Mononuclear cell (primary cell): ENCODE data around the gene UBE2B. TPM values are rescaled to one million over a fixed set of nuclear protein-coding genes. Genes with fewer than 3 reads are reported as not detected.
"Not testable (repeated sequence)": the region's sequence is repeated elsewhere in the genome, so short reads cannot be mapped to it uniquely, and the experiment has no call there.

Source experiments
- H3K27me3 ChIP-seq: 2 replicates; pipeline ENCODE4 v1.6.0; 2011; ENCODE audit warnings: low read length, control low read depth; ENCODE audit not compliant: insufficient read depth
- H3K4me1 ChIP-seq: 2 replicates; pipeline ENCODE4 v1.5.1; 2011; ENCODE audit warnings: mild to moderate bottlenecking, low read length, control low read depth; ENCODE audit not compliant: insufficient read depth
- H3K4me3 ChIP-seq: 2 replicates; pipeline ENCODE4 v1.5.1; 2011; ENCODE audit warnings: mild to moderate bottlenecking, low read length, moderate library complexity
- H3K9me3 ChIP-seq: 2 replicates; pipeline ENCODE4 v1.5.1; 2011; ENCODE audit warnings: low read depth, mild to moderate bottlenecking, control low read depth, low read length
- total RNA-seq: library from RNA; depleted of rRNA; stranded (reverse); fragments of >200 nt; gene quantifications from one replicate; pipeline ENCODE4 v1.2.3, GENCODE V29; 2012

Gene UBE2B
- total RNA-seq, 1 donor: 83.7 TPM

DNA sequence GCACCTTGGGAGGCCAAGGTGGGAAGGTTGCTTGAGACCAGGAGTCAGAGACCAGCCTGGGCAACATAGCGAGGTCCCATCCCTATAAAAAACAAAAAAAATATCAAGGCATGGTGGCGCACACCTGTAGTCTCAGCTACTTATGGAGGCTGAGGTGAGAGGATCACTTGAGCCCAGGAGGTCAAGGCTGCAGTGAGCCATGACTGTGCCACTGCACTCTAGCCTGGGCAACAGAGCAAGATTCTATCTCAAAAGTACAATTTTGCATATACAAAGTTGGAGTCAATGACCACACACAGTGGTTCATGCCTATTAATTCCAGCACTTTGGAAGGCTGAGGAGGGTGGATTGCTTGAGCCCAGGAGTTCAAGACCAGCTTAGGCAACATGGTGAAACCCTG lies 10.8 kb downstream of the UBE2B start:
- H3K4me1 ChIP-seq, H3K27me3 ChIP-seq, H3K9me3 ChIP-seq, H3K4me3 ChIP-seq: not testable (repeated sequence)

DNA sequence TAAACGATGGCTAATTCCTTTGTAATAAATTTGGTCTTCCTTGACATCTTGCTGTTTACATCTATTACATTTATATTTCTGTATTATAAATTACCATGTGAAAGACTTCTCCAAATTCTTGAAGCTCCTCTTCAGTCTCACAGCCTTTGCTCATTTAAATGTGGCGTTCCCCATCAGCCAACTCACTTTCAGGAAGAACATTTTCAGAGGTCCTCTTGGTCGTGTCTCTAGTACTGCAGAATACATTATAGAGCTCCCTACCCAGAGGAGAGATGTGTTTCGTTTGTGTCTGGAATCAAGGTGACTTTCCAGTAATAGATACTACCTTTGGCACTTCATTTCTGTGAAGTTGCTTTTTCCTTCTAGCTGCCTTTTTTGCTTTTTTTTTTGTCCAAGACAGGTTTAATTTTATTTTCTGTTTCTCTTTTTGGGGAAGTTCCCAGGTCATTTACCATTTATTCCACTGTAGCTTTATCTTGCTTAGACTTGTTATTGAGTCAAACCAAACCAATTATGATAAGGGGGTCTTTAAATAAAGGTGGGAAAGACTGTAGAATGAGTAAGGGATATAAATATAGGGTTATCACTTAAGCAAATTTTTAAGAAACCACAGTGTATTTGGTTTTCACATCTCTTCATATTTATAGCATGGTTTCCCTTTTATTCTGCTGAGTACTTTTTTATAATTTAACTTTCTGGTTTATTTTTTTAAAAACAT lies 12.8 kb downstream of the UBE2B start:
- Histone ChIP-seq H3K4me1 (peaks cover 3% of the 10 kb centered on the region), H3K27me3 (no peaks in the 10 kb centered on the region), H3K9me3 (no peaks in the 10 kb centered on the region), H3K4me3 (no peak overlapping the region)

DNA sequence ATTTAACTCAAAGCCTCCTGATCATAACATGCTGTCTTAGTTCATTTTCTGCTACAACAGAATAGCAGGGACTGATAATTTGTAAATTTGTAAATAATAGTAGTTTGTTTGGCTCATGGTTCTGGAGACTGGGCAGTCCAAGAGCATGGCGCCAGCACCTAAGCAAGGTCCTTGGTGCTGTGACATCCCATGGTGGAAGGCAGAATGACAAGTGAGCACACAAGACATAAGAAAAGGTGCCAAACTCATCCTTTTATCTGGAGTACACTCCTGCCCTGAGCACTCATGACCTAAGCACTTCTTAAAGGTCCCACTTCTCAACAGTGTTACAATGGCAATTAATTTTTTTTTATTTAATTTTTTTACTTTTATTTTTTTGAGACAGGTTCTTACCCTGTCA lies 16.1 kb downstream of the UBE2B start:
- H3K4me3 ChIP-seq: no peak overlapping the region

DNA sequence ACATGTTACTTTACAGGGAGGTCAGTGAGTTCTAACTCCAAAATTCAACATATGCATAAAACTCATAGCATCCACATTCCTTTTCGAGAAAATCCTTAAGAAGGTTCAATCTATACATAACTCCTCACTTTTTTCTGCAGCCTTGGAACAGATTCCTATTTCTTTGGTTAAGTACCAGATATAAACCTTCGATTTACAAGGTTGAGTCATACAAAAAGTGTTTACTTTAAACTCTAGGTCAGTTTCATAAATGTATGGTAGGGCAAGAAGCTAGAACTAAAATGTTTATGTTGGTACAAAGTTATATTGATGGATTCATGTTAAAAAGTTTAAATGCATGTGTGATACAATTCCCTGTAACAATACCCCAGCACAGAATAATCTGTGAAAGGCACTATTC lies 20.9 kb downstream of the UBE2B start:
- no peaks in the 10 kb centered on the region for H3K27me3 ChIP-seq
- no peaks in the 10 kb centered on the region for H3K4me1 ChIP-seq
- H3K4me3 ChIP-seq: no peak overlapping the region
- no peaks in the 10 kb centered on the region for H3K9me3 ChIP-seq

More for the DNA sequence above, 16.1 kb downstream of the UBE2B start:
- Histone ChIP-seq H3K4me1 (no peaks in the 10 kb centered on the region), H3K9me3 (no peaks in the 10 kb centered on the region), H3K27me3 (no peaks in the 10 kb centered on the region)

DNA sequence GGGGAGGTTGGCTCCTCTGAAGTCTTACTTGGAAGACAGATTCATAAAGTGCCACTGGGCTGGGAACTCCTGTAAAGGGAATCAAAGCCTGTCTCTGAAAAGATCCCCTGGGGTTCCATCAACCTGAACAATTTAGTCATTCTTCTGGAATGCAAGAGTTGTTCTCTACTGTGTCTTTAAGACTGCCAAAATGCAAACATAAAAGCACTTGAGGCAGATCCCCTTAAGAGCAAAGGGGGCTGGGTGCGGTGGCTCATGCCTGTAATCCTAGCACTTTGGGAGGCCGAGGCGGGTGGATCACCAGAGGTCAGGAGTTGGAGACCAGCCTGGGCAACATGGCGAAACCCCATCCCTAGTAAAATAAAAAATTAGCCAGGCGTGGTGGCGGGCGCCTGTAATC lies 23.6 kb downstream of the UBE2B start:
- Histone ChIP-seq H3K27me3 (no peaks in the 10 kb centered on the region), H3K4me1 (no peaks in the 10 kb centered on the region), H3K4me3 (no peak overlapping the region), H3K9me3 (no peaks in the 10 kb centered on the region)

DNA sequence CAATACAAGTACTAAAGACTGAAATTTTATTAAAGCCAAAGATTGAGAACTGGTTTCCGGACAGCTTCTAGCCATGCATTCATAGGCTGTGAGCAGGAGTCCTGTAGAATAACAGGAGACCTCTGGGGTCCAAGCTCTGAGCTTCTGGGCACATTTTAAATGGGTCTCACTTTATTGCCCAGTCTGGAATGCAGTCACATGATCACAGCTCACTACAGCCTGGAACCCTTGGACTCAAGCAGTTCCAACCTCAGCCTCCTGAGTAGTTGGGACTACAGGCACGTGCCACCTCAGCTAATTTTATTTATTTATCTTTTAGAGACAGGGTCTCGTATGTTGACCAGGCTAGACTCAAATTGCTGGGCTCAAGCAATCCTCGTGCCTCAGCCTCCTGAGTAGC lies 24.9 kb downstream of the UBE2B start:
- Histone ChIP-seq H3K4me3 (no peak overlapping the region), H3K4me1 (no peaks in the 10 kb centered on the region), H3K9me3 (no peaks in the 10 kb centered on the region), H3K27me3 (no peaks in the 10 kb centered on the region)

DNA sequence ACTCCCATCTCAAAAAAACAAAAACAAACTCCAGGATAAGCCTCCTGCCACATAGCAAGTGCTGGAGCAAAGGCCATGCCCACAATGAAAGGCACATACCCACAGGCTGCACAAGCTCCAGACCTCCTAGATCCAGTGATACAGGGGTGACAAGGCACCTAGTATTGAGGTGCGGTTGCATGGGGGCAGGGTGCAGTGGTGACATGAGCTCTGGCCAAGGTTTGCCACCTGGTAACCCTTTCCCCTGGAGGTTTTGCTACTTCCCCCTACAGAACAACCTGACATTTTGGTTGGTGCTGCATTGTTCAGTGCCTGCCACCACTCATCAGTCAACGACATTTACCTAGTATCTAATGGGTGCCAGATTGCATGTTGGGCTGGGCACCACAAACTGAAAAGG lies 25.8 kb downstream of the UBE2B start:
- Histone ChIP-seq H3K27me3 (no peaks in the 10 kb centered on the region), H3K4me1 (no peaks in the 10 kb centered on the region), H3K9me3 (no peaks in the 10 kb centered on the region), H3K4me3 (no peak overlapping the region)

DNA sequence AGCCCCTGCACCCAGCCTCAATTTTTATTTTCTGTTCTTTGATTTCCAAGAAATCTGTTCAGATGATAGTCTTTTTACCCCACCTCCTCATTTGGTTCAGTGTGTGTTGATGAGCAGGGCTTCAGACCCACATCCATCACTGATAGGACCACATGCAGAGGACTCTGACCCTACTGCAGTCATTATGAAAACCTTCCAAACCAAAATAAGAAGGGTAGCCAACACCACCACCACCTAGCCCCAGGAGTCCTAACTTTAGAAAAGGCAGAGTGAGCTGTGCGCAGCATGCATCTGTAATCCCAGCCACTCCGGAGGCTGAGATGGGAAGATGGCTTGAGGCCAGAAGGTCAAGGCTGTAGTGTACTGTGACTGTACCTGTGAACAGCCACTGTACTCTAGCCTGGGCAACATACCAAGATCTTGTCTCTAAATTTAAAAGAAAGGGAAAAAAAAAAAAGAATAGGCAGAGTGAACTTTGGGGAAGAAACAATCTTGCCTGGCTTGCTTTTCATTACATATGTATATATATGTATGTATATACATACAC lies 27.3 kb downstream of the UBE2B start:
- no peaks in the 10 kb centered on the region for H3K4me1 ChIP-seq
- no peaks in the 10 kb centered on the region for H3K27me3 ChIP-seq
- H3K4me3 ChIP-seq: no peak overlapping the region
- H3K9me3 ChIP-seq: no peaks in the 10 kb centered on the region

DNA sequence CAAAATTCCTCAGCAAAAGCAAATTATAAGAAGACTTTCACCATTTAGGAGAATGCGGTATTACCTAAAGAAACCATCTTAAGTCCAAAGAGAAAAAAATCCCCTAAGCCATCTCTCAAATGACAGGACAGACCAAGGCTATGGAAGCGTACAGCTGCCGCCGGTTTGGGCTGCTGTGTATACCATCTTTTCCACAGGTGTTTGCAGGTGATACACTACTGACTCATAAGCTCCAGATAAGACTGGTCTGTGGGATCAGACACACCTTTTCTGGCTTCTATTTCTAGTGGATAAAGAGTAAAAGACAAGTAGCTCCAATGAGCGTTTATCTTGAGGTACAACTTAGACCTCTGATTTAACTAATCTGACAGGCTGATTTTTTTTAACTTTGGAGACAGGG lies 32.6 kb downstream of the UBE2B start:
- Histone ChIP-seq H3K4me1 (no peaks in the 10 kb centered on the region), H3K4me3 (no peak overlapping the region), H3K9me3 (no peaks in the 10 kb centered on the region), H3K27me3 (no peaks in the 10 kb centered on the region)

DNA sequence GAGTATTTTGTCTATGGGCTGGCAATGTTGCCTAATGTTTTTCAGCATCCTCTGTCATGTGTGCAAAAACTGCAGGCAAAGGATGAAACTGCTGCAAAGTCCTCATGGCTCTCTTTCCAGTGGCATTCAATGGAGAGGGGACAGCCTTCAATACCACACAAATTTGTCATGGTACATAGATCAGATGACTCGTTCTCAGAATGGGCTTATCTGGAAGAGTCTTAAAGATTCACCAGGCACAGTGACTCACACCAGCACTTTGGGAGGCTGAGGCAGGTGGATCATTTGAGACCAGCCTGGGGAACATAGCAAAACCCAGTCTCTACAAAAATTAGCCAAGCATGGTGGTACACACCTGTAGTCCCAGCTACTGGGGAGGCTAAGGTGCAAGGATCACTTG lies 35.0 kb downstream of the UBE2B start:
- no peaks in the 10 kb centered on the region for H3K27me3 ChIP-seq
- no peak overlapping the region for H3K4me3 ChIP-seq
- no peaks in the 10 kb centered on the region for H3K9me3 ChIP-seq
- peaks cover 15% of the 10 kb centered on the region for H3K4me1 ChIP-seq

DNA sequence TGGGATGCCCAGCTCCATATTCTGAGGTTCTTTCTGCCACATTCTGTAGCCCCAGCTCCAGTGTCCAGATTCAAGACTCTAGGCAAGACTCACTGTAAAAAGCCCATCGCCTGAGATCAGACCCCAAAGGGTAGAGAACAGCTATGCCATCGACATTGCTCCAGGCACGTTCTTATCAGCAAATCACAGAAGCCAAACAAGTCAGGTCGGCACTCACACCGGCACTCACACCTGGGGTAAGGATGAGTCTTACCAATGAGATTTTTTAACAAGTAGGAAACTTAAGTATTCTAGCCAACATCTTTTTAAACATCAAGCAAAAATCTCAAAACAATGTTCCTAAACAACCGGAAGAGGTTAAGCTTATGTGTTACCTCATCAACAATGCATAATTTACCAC lies 38.0 kb downstream of the UBE2B start:
- Histone ChIP-seq H3K27me3 (no peaks in the 10 kb centered on the region), H3K9me3 (no peaks in the 10 kb centered on the region), H3K4me1 (peaks cover 21% of the 10 kb centered on the region), H3K4me3 (no peak overlapping the region)

DNA sequence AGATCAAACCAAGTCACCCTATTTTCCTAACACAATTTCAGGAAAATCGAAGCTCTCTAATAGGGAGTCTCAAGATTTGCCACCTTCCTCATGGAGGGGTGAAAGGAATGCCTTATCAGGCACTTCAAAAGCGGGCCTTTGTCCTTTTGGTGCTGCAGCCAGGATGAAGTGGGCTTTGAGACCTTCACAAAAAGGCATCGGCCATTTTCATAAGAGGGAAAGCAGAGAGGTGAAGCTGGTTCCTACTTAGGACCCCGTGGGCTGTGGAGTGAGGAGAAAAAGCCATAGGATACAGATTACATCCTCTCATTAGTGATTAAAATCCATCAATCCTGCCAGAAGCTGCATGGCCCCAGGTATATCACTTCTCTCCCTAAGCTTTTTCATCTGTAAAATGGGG lies 39.5 kb downstream of the UBE2B start:
- H3K4me3 ChIP-seq: peak overlapping the region; percentile 68
- no peaks in the 10 kb centered on the region for H3K27me3 ChIP-seq
- no peaks in the 10 kb centered on the region for H3K9me3 ChIP-seq
- peaks cover 21% of the 10 kb centered on the region for H3K4me1 ChIP-seq

DNA sequence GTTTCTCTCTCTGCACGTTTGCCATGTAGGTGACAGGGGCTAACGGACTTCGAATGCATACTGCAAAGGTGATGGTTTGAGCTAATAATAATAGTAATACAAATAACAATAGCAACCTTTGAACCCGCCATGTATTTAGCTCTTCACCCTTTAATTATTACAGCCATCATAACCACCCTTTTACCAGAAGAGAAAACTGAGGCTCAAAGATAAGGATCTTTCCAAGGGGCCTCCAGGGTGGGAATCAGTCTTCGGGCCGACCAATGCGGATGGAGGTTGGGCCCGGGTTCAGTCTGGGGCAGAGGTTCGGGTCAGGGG lies 39.8 kb downstream of the UBE2B start:
- Histone ChIP-seq H3K9me3 (no peaks in the 10 kb centered on the region), H3K27me3 (no peaks in the 10 kb centered on the region), H3K4me3 (peak overlapping the region; percentile 68), H3K4me1 (peaks cover 21% of the 10 kb centered on the region)

DNA sequence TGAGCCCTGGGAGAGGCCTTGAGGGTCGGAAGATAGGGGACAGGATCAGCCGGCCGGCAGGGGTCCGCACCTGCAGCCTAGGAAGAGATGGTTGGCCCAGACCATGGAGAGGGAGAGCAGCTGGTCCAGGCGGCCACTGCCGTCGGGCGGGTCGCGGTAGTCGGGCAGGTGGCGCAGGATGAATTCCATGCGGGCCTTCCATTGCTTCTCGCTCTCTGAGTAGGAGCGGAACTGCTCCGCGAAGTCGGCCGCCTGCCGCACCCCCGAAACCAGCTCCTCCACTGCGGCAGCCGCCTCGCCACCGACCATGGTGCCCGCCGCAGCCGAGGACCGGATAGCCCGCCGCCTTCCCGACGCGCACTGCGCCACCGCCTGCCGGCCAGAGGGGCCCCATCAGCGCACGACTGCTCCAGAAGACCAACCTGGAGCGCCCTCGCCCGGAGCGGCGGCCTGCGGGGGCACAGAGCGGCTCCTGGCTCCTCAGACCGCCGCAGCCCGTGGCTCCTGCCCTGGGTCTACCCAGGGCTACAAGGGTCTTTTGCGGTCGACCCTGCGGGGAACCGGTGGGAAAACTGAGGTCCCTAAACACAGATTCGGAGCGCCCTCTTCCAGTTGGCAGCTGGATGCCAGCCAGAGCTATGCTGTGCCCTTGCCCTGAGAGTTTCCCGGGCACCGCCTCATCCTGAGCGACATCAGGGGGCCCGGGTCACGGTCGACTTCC lies 40.3 kb downstream of the UBE2B start, which contains the start of gene CDKN2AIPNL:
Gene CDKN2AIPNL, minus strand, starts transcription at position 336 of the 721 bp plus-strand sequence. Its CDS starts 27 bp downstream, at position 309.
- peaks cover 21% of the 10 kb centered on the region for H3K4me1 ChIP-seq
- no peaks in the 10 kb centered on the region for H3K9me3 ChIP-seq
- no peaks in the 10 kb centered on the region for H3K27me3 ChIP-seq
- peak within 1 kb of the TSS; percentile 68 for H3K4me3 ChIP-seq

DNA sequence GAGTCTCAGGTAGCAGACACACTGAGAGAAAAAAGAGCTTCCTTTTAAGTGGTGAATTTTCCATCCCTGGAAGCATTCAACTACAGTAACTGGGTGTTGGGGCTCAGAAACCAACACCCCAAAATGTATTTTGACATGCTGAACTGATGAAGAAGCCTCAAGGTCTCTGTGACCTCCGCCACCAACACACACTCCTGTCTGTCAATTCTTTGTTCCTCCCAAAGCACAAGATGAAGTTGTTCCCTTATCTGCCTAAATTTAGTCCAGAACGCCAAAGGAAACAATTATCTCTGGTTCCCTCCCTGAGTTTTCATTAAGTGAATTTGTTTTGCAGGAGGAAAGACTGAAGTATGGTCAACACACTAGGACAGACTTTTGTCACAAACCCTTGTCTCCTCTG lies 41.7 kb downstream of the UBE2B start:
- no peaks in the 10 kb centered on the region for H3K9me3 ChIP-seq
- H3K4me3 ChIP-seq: no peak overlapping the region
- H3K27me3 ChIP-seq: no peaks in the 10 kb centered on the region
- peaks cover 21% of the 10 kb centered on the region for H3K4me1 ChIP-seq

DNA sequence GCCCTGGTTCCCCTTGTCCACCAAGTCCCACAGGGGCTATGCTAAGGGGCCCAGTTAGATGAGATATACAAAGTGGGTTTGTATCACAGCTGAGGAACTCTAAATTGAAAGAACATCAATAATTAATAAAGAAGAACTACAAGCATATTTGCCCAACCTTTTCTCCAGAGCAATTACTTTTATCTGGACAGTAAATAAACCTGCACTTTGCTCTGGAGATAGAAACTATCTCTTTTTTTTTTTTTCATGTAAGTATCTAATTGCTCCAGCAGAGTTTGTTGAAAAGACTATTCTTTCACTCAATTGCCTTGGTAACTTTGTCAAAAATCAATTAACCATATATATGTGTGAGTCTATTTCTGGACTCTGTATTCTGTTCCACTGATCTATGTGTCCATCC lies 46.3 kb downstream of the UBE2B start:
- H3K9me3 ChIP-seq: no peaks in the 10 kb centered on the region
- H3K4me1 ChIP-seq: no peaks in the 10 kb centered on the region
- H3K27me3 ChIP-seq: no peaks in the 10 kb centered on the region
- no peak overlapping the region for H3K4me3 ChIP-seq
